ENCODE data around the gene KATNAL1.

GRCh38 chr13:30241532-30241931, 65.8 kb downstream of the KATNAL1 start:
- TF ChIP-seq CTCF (IDR thresholded peaks at IDR 0.05), result no peak
- no peak for TF ChIP-seq POLR2A (IDR thresholded peaks at IDR 0.05)
- no peak for TF ChIP-seq POLR2AphosphoS5 (IDR thresholded peaks at IDR 0.05)

Measured in suprapubic skin (tissue), 4 donors.